ENCODE measurements around the gene COL6A3.

DNA sequence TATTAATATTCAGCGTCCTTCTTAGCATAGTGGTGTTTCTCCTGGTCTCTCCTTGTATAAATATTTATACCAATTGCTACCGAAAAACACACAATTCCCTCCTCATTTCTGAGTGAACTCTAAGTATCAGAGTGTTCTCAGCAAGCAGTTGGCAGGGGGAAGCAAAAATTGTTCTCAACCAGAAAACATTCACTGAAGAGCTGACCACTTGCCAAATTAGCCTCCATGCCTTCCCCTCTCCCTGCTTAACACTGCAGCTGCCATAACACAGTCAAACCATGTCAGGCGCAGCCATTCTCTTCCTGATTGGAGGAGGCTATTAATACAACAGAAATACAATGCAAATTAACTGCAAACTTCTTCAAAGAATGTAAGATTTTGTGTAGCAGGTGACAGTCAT lies 105.0 kb downstream of the COL6A3 start:
- TF ChIP-seq, protein P1, sequence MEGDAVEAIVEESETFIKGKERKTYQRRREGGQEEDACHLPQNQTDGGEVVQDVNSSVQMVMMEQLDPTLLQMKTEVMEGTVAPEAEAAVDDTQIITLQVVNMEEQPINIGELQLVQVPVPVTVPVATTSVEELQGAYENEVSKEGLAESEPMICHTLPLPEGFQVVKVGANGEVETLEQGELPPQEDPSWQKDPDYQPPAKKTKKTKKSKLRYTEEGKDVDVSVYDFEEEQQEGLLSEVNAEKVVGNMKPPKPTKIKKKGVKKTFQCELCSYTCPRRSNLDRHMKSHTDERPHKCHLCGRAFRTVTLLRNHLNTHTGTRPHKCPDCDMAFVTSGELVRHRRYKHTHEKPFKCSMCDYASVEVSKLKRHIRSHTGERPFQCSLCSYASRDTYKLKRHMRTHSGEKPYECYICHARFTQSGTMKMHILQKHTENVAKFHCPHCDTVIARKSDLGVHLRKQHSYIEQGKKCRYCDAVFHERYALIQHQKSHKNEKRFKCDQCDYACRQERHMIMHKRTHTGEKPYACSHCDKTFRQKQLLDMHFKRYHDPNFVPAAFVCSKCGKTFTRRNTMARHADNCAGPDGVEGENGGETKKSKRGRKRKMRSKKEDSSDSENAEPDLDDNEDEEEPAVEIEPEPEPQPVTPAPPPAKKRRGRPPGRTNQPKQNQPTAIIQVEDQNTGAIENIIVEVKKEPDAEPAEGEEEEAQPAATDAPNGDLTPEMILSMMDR (IDR thresholded peaks at IDR 0.05) = no peak
- TF ChIP-seq SMC3 (IDR thresholded peaks at IDR 0.05) (no peak), JUN (IDR thresholded peaks at IDR 0.05) (no peak), USF2 (IDR thresholded peaks at IDR 0.05) (no peak), POLR2A (IDR thresholded peaks at IDR 0.05; ENCODE audit: low read length) (no peak), CBX2 (IDR thresholded peaks at IDR 0.05; ENCODE audit: borderline replicate concordance, low read depth) (no peak), CBX8 (IDR thresholded peaks at IDR 0.05) (no peak), CHD2 (IDR thresholded peaks at IDR 0.05; ENCODE audit: low read length, partially characterized antibody) (no peak), CEBPB (IDR thresholded peaks at IDR 0.05) (no peak), BCL3 (IDR thresholded peaks at IDR 0.05) (no peak), RFX5 (IDR thresholded peaks at IDR 0.05) (no peak), MYC (IDR thresholded peaks at IDR 0.05; ENCODE audit: borderline replicate concordance, low read length) (no peak), RAD21 (conservative IDR thresholded peaks at IDR 0.05 in 1 of 2, IDR thresholded peaks at IDR 0.05 in 1 of 2) (no peak), NFE2L2 (conservative IDR thresholded peaks at IDR 0.05; ENCODE audit: low read length) (no peak)
